Natural killer cell (primary cell): ENCODE results near the gene ARHGAP26. TPM values are rescaled to one million over a fixed set of nuclear protein-coding genes. Genes with fewer than 3 reads are reported as not detected.

Experiments used
- ATAC-seq, 3 donors: fragments of 150-1000 bp in 2 of 3; fragments of 200-7000 bp in 1 of 3; cut with Tn5 transposase; 1 replicate in 1 of 3; 2 replicates in 2 of 3; pipeline ENCODE4 v1.10.0; 2021; ENCODE audit warnings: mild to moderate bottlenecking in 2 of 3, moderate library complexity in 2 of 3
- DNase-seq, 2 donors: peaks; one replicate each; pipeline versions ENCODE4 v3.0.0 to v3.0.0-alpha.2; 2013 to 2021; ENCODE audit warnings: mixed read lengths in 1 of 2
- H3K27ac ChIP-seq: one replicate; pipeline ENCODE4 v1.5.1; 2013; ENCODE audit warnings: mild to moderate bottlenecking, low read length
- H3K27me3 ChIP-seq: one replicate; pipeline ENCODE4 v1.6.1; 2013; ENCODE audit warnings: low read length; ENCODE audit not compliant: control insufficient read depth, insufficient read depth
- H3K36me3 ChIP-seq: one replicate; pipeline ENCODE4 v1.6.1; 2013; ENCODE audit warnings: low read length; ENCODE audit not compliant: control insufficient read depth, insufficient read depth
- H3K4me1 ChIP-seq: one replicate; pipeline ENCODE4 v1.6.1; 2013; ENCODE audit warnings: low read length; ENCODE audit not compliant: control insufficient read depth, insufficient read depth
- H3K4me3 ChIP-seq: one replicate; pipeline ENCODE4 v1.5.1; 2013; ENCODE audit warnings: low read length
- H3K9me3 ChIP-seq: one replicate; pipeline ENCODE4 v1.6.1; 2013; ENCODE audit warnings: low read length; ENCODE audit not compliant: control insufficient read depth, insufficient read depth
- H3K27ac Mint-ChIP-seq, 2 donors: one replicate each; pipeline ENCODE4 v1.8.0; 2022; ENCODE audit warnings: mild to moderate bottlenecking in 2 of 2, mixed read lengths in 2 of 2, moderate library complexity in 1 of 2
- H3K27me3 Mint-ChIP-seq, 2 donors: one replicate each; pipeline ENCODE4 v1.8.0; 2022; ENCODE audit warnings: low read depth in 2 of 2, mixed read lengths in 2 of 2
- H3K36me3 Mint-ChIP-seq: one replicate; pipeline ENCODE4 v1.8.0; 2022; ENCODE audit warnings: mixed read lengths
- H3K4me1 Mint-ChIP-seq, 2 donors: one replicate each; pipeline ENCODE4 v1.8.0; 2022; ENCODE audit warnings: mixed read lengths in 2 of 2
- H3K4me3 Mint-ChIP-seq: one replicate; pipeline ENCODE4 v1.8.0; 2022; ENCODE audit warnings: mild to moderate bottlenecking, moderate library complexity, mixed read lengths
- H3K9me3 Mint-ChIP-seq, 2 donors: one replicate each; pipeline ENCODE4 v1.8.0; 2022; ENCODE audit warnings: mixed read lengths in 2 of 2
- WGBS: methylation state at CpG from one replicate; pipeline ENCODE4 v1.1.7; 2013; ENCODE audit warnings: missing lambda C conversion rate; ENCODE audit not compliant: insufficient coverage; 5-methylcytosine and 5-hydroxymethylcytosine counted together
- intact Hi-C: fragments of 100-400 bp; cut with micrococcal nuclease; formaldehyde crosslinking; loops from one replicate; pipeline ENCODE4 v1.14.2; 2022
- total RNA-seq, 4 donors: library from RNA; stranded (reverse); fragments of 120-200 nt in 1 of 4; gene quantifications; one replicate each; pipeline versions ENCODE4 v1.2.3 to v1.2.4, GENCODE V29; 2013 to 2022
- TF ChIP-seq, protein P1 (sequence below): fragments of 200-600 bp; IDR thresholded peaks from one replicate; pipeline ENCODE4 v1.8.0; 2022; ENCODE audit warnings: antibody characterized with exemption

Gene ARHGAP26
- total RNA-seq, 3 donors from 2014 or later (not counting 1 experiment from before 2014, with no cell fraction given) = 153 to 159 (median 158) TPM

DNA sequence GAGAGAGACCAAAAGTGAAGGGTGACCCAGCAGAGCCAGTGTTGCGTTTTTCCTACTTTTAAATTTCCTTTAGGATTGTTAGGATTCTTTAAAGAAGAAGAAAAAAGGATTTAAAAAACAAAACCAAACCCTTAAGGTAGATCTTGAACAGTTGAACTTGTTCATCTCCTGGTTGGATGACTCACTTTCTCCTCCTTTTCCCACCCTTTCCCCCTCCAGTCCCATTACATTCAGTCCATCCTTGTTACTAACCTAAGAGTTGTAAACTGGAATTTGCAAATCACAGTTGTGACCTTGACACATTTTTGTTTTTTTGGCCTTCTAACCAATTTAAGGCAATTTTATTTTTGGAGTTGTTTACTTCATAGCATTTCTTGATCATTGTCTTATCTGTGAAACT lies 289.2 kb downstream of the ARHGAP26 start:
- no peak for ATAC-seq
- Mint-ChIP-seq H3K36me3 (peaks cover 59% of the 10 kb centered on the region), H3K4me1 (peaks cover 38 to 45% of the 10 kb centered on the region in 2 donors), H3K9me3 (no peaks in the 10 kb centered on the region), H3K27me3 (no peaks in the 10 kb centered on the region), H3K27ac (peak overlapping the region in 1 of 2 donors; percentile 13), H3K4me3 (no peak overlapping the region)
- Histone ChIP-seq H3K4me1 (peaks cover 2% of the 10 kb centered on the region), H3K27ac (no peak overlapping the region), H3K27me3 (no peaks in the 10 kb centered on the region), H3K9me3 (no peaks in the 10 kb centered on the region), H3K4me3 (no peak overlapping the region), H3K36me3 (peaks cover 42% of the 10 kb centered on the region)
- intact Hi-C loops = no loop called here
- 80% methylated on average over 1 of the region's 1 CpG for WGBS
- no peak for DNase-seq
- TF ChIP-seq, protein P1, sequence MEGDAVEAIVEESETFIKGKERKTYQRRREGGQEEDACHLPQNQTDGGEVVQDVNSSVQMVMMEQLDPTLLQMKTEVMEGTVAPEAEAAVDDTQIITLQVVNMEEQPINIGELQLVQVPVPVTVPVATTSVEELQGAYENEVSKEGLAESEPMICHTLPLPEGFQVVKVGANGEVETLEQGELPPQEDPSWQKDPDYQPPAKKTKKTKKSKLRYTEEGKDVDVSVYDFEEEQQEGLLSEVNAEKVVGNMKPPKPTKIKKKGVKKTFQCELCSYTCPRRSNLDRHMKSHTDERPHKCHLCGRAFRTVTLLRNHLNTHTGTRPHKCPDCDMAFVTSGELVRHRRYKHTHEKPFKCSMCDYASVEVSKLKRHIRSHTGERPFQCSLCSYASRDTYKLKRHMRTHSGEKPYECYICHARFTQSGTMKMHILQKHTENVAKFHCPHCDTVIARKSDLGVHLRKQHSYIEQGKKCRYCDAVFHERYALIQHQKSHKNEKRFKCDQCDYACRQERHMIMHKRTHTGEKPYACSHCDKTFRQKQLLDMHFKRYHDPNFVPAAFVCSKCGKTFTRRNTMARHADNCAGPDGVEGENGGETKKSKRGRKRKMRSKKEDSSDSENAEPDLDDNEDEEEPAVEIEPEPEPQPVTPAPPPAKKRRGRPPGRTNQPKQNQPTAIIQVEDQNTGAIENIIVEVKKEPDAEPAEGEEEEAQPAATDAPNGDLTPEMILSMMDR = no peak

DNA sequence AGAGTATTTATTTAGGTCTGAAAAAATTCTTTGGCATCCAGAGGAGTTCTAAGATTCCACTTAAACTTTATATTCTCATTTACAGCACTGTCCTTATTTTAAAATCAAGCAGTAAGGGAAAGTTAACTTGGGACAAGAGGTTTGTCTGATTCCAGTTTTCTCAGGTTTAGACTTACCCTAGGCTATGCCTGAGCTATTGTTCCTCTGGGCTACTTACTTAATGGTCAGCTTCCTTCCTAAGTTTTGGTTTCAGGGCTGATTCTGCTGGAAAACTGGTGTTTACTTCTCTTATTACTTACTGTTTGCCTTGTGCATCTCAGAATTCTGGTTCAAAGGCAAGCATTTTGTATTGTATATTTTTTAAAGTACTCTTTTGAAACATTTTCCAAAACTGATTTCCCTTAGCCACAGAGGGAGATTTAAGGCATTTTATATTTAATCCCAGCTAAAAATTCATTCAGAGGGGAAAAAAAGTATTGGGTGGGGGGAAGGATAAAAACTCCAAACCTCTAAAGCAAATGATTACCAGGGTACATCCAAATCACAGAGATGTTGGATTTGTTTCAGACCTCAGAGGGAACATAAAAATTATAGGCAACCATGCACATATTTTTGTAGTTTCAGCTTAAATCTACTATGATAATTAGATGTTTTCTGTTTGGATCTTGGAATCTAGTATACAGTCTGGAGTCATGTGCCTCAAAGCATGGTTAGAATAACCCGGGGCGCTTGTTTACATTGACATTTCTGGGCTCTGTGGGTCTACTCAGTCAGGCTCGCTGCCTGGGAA lies 290.0 kb downstream of the ARHGAP26 start:
- no peak for ATAC-seq
- DNase-seq = no peak
- Histone ChIP-seq H3K4me3 (no peak overlapping the region), H3K36me3 (peaks cover 37% of the 10 kb centered on the region), H3K27me3 (no peaks in the 10 kb centered on the region), H3K9me3 (no peaks in the 10 kb centered on the region), H3K4me1 (no peaks in the 10 kb centered on the region), H3K27ac (no peak overlapping the region)
- peaks cover 30 to 37% of the 10 kb centered on the region in 2 donors for H3K4me1 Mint-ChIP-seq
- intact Hi-C loops = no loop called here
- 96% methylated on average over 3 of the region's 3 CpGs for WGBS
- H3K4me3 Mint-ChIP-seq = no peak overlapping the region
- H3K36me3 Mint-ChIP-seq = peaks cover 59% of the 10 kb centered on the region
- H3K27me3 Mint-ChIP-seq = no peaks in the 10 kb centered on the region
- H3K27ac Mint-ChIP-seq = peak overlapping the region in 1 of 2 donors; percentile 18
- H3K9me3 Mint-ChIP-seq = no peaks in the 10 kb centered on the region
- TF ChIP-seq, protein P1 = no peak

DNA sequence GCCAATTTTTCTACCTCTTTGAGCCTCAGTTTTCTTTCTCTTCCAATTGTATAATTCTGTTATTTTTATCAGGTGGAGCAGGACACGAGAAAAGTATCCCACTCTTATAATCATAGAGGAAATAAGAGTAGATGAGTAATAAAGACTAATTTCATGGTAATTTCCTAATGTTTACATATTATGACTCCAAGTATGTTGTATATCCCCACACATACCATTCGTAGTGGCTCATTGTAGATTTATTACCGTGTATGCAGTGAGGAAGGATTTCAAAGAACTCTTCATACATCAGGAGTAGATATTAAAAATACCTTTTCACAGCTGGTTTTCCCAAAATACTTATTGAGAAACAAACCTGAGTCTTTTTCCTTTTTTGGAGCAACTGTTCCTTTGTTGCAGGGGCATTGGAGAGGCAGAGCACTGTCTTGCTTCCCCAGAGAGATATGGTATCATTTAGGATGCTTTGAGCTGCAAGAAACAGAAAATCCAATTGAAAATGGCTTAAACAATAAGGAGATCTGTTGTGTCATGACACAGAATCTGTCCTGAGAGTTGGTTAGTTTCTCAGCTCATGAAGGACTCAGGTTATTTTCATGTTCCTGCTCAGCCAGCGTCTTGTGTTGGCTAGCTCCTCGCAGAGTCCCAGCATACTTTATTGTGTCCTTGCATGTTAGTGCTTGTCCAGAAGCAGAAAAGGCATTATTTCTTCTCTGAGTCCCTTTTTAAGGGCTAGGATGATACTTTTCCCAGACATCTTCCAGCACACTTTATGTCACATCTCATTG lies 291.2 kb downstream of the ARHGAP26 start:
- Histone ChIP-seq H3K27ac (no peak overlapping the region), H3K36me3 (peaks cover 30% of the 10 kb centered on the region), H3K9me3 (no peaks in the 10 kb centered on the region), H3K27me3 (no peaks in the 10 kb centered on the region), H3K4me3 (no peak overlapping the region), H3K4me1 (no peaks in the 10 kb centered on the region)
- H3K27ac Mint-ChIP-seq = no peak overlapping the region
- H3K4me3 Mint-ChIP-seq = no peak overlapping the region
- WGBS = 100% methylated on average over 2 of the region's 5 CpGs
- H3K27me3 Mint-ChIP-seq = no peaks in the 10 kb centered on the region
- intact Hi-C loops = no loop called here
- peaks cover 24 to 33% of the 10 kb centered on the region in 2 donors for H3K4me1 Mint-ChIP-seq
- peaks cover 64% of the 10 kb centered on the region for H3K36me3 Mint-ChIP-seq
- ATAC-seq (no peak), DNase-seq (no peak)
- TF ChIP-seq, protein P1 = no peak
- no peaks in the 10 kb centered on the region for H3K9me3 Mint-ChIP-seq
